ENCODE results near the gene LRIG1.

The LRIG1 gene

DNA sequence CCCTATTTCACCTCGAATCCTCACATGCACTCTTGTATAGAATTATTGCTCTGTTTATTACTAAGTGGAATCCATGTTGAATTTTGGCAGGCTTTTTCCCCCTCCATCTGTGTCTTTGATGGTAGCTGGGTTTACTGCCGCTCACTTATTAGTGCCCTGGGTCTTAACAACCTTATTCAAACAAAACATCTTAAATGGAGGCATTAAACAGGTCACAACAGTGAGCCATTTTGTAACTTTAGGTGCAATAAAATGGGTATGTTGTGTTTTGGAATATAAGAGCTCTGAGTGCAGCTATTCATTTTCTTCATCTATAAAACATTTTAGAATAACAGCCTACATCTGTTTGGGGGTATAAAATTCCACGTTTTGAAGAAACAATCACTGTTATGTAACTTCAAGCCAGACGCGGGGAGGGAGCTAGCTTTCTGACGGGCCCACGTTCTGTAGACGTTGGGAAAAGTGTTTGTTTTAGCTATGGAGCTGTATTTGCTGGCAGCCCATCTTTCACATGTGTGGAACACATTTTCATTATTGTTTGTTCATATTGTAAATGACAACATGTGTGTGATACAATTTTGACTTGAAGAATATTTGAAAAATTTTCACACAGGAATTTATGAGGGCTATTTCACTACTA, 158.0 kb downstream of the LRIG1 start:
- no peak for DNase-seq

DNA sequence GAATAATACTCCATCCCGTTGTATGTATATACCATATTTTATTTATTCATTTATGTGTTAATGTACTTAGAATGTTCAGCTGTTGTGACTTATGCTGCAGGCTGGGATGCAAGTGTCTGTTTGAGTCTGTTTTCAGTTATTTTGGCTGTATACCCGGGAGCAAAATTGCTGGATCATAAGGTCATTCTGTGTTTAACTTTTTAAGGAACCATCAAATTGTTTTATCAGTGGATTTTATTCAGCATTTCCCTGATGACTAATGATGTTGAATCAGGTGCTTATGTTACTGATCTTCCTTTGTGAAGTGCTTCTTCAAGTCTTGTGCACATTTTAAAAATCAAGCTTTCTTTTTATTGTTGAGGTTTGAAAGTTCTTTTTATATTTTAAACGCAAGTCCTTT, 161.9 kb downstream of the LRIG1 start:
- DNase-seq = no peak

DNA sequence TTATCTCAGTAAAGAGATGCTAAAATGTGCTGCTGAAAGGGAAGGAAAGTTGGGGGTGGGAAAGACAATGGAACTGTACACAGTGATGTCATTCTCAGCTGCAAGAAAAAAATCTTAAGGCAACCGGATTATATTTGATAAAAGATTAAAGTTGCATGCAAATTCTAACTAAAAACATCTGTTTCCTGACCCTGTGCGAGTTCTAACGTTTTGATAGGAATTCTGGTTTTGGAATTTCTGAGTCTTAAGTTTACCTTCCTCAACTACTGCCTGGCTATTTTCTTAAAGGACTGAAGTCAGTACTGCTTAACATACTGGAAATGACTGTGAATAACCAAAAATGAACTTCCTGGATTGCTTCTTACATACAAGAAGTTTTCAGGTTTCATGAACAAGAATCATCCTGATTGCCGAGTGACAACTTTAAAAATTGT, 164.5 kb downstream of the LRIG1 start:
- no peak for DNase-seq

DNA sequence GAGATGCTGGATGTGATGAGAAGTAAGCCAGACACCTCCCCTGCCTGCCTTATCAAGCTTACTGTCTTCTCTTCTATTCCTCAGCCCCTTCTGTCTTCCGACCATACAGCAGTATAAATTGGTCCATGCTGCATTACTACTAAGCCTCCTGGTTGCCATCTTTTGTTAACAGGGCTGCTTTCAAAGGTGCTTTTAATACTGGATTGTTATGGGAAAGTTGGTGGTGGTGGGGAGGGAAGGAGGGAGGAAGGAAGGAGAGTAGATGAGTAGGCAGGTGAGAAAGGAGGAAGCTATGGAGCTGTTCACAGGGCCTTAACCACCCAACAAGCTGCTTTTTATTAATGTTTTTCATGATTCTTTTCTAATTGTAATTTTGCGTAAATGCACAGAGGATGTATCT, 165.2 kb downstream of the LRIG1 start:
- DNase-seq = no peak

Measured in SHP77 treated with DMSO at 0.1 percent for 48 hours (cell line).